Liver (tissue), 9 donors: Measurements from ENCODE around the gene COMMD4. TPM values are rescaled to one million over a fixed set of nuclear protein-coding genes. Genes with fewer than 3 reads are reported as not detected.

ENCODE experiments used
- DNase-seq: peaks from one replicate; pipeline ENCODE4 v3.0.0-alpha.2; 2017; ENCODE audit warnings: low spot score
- H3K27ac ChIP-seq, 2 donors: one replicate each; pipeline ENCODE4 v1.7.0; 2013; ENCODE audit warnings: inconsistent platforms in 2 of 2, low read length in 2 of 2, control low read depth in 1 of 2, low read depth in 1 of 2, mild to moderate bottlenecking in 1 of 2
- H3K27me3 ChIP-seq, 4 donors: one replicate each; pipeline versions ENCODE4 v1.6.1 to v1.7.0; 2013; ENCODE audit warnings: low read length in 3 of 4, inconsistent platforms in 1 of 4, mild to moderate bottlenecking in 1 of 4, moderate library complexity in 1 of 4; ENCODE audit not compliant: control insufficient read depth in 4 of 4, insufficient read depth in 4 of 4
- H3K36me3 ChIP-seq, 4 donors: one replicate each; pipeline versions ENCODE4 v1.6.1 to v1.7.0; 2013; ENCODE audit warnings: low read length in 3 of 4, mild to moderate bottlenecking in 3 of 4, low read depth in 1 of 4, moderate library complexity in 1 of 4; ENCODE audit not compliant: control insufficient read depth in 4 of 4, insufficient read depth in 3 of 4
- H3K4me1 ChIP-seq, 4 donors: one replicate each; pipeline versions ENCODE4 v1.6.1 to v1.7.0; 2013; ENCODE audit warnings: low read length in 3 of 4, mild to moderate bottlenecking in 3 of 4, moderate library complexity in 1 of 4; ENCODE audit not compliant: control insufficient read depth in 4 of 4, insufficient read depth in 4 of 4
- H3K4me3 ChIP-seq, 3 donors: one replicate each; pipeline versions ENCODE4 v1.6.1 to v1.7.0; 2013; ENCODE audit warnings: low read length in 3 of 3, control low read depth in 1 of 3, low read depth in 1 of 3, mild to moderate bottlenecking in 1 of 3
- H3K9ac ChIP-seq, 2 donors: one replicate each; pipeline ENCODE4 v1.7.0; 2013; ENCODE audit warnings: low read length in 2 of 2, mild to moderate bottlenecking in 2 of 2, moderate library complexity in 2 of 2, control low read depth in 1 of 2, low read depth in 1 of 2
- H3K9me3 ChIP-seq, 4 donors: one replicate each; pipeline versions ENCODE4 v1.6.1 to v1.7.0; 2013; ENCODE audit warnings: low read length in 3 of 4; ENCODE audit not compliant: control insufficient read depth in 4 of 4
- EGR1 ChIP-seq, 2 donors: IDR thresholded peaks; 2 replicates each; pipeline ENCODE4 v1.6.1; 2016 to 2018; ENCODE audit warnings: antibody characterized with exemption in 2 of 2, low read depth in 2 of 2
- FOXA1 ChIP-seq: IDR thresholded peaks from 2 replicates; pipeline ENCODE4 v1.6.1; 2016; ENCODE audit warnings: antibody characterized with exemption
- FOXA2 ChIP-seq: IDR thresholded peaks from 2 replicates; pipeline ENCODE4 v1.6.1; 2016; ENCODE audit warnings: antibody characterized with exemption
- GABPA ChIP-seq, 2 donors: IDR thresholded peaks in 1 of 2; conservative IDR thresholded peaks in 1 of 2; 2 replicates each; pipeline ENCODE4 v1.6.1; 2016; ENCODE audit warnings: antibody characterized with exemption in 2 of 2, mild to moderate bottlenecking in 1 of 2, moderate library complexity in 1 of 2
- HNF4A ChIP-seq, 2 donors: conservative IDR thresholded peaks; 2 replicates each; pipeline ENCODE4 v1.6.1; 2016; ENCODE audit warnings: antibody characterized with exemption in 2 of 2, mild to moderate bottlenecking in 2 of 2
- HNF4G ChIP-seq: IDR thresholded peaks from 2 replicates; pipeline ENCODE4 v1.6.1; 2016; ENCODE audit warnings: antibody characterized with exemption
- JUND ChIP-seq, 2 donors: IDR thresholded peaks; 2 replicates each; pipeline ENCODE4 v1.6.1; 2016; ENCODE audit warnings: antibody characterized with exemption in 2 of 2
- NR2F2 ChIP-seq: IDR thresholded peaks from 2 replicates; pipeline ENCODE4 v1.6.1; 2016; ENCODE audit warnings: antibody characterized with exemption
- RAD21 ChIP-seq, 2 donors: IDR thresholded peaks; 2 replicates each; pipeline ENCODE4 v1.6.1; 2016; ENCODE audit warnings: antibody characterized with exemption in 2 of 2, mild to moderate bottlenecking in 2 of 2
- RXRA ChIP-seq, 2 donors: IDR thresholded peaks; 2 replicates each; pipeline ENCODE4 v1.6.1; 2017 to 2018; ENCODE audit warnings: antibody characterized with exemption in 2 of 2, mild to moderate bottlenecking in 1 of 2
- SP1 ChIP-seq: IDR thresholded peaks from 2 replicates; pipeline ENCODE4 v1.6.1; 2018; ENCODE audit warnings: antibody characterized with exemption, mild to moderate bottlenecking
- TAF1 ChIP-seq: conservative IDR thresholded peaks from 2 replicates; pipeline ENCODE4 v1.6.1; 2016; ENCODE audit warnings: antibody characterized with exemption, mild to moderate bottlenecking
- YY1 ChIP-seq: IDR thresholded peaks from 2 replicates; pipeline ENCODE4 v1.6.1; 2016; ENCODE audit warnings: antibody characterized with exemption, mild to moderate bottlenecking
- WGBS: extraction: QIAGEN DNeasy Blood & Tissue Kit; methylation state at CpG from one replicate; pipeline ENCODE4 v1.1.7; 2013; 5-methylcytosine and 5-hydroxymethylcytosine counted together
- polyA plus RNA-seq, 2 donors: library from polyadenylated mRNA; stranded (reverse) in 1 of 2; unstranded in 1 of 2; fragments of 200-250 nt in 1 of 2; fragments of >200 nt in 1 of 2; fragmentation: Nextera tagmentation in 1 of 2; extraction: Ambion mirVana in 1 of 2; gene quantifications; one replicate each; pipeline versions ENCODE4 v1.2.1 to v1.2.3, GENCODE V29; 2013 to 2015
- total RNA-seq, 2 donors: library from RNA; depleted of rRNA; stranded (reverse); fragments of >200 nt; gene quantifications; one replicate each; pipeline ENCODE4 v1.2.3, GENCODE V29; 2014
- TF ChIP-seq, protein P1 (sequence below): IDR thresholded peaks from 2 replicates; pipeline ENCODE4 v1.6.1; 2016; ENCODE audit warnings: antibody characterized with exemption
- TF ChIP-seq, protein P2 (sequence below): IDR thresholded peaks from 2 replicates; pipeline ENCODE4 v1.6.1; 2016; ENCODE audit warnings: antibody characterized with exemption
- TF ChIP-seq, protein P3 (sequence below): IDR thresholded peaks from 2 replicates; pipeline ENCODE4 v1.6.1; 2016; ENCODE audit warnings: antibody characterized with exemption
- TF ChIP-seq, protein P4 (sequence below): fragments of 150-350 bp; IDR thresholded peaks from 2 replicates; pipeline ENCODE4 v1.5.1; 2017; ENCODE audit warnings: improper control_type of control experiment, low read depth, low read length; ENCODE audit not compliant: missing input control
- TF ChIP-seq, protein P5 (sequence below): IDR thresholded peaks from 2 replicates; pipeline ENCODE4 v1.6.1; 2016; ENCODE audit warnings: antibody characterized with exemption, mild to moderate bottlenecking
- donor health status: healthy.
- donor health status: healthy.
- donor health status: healthy.
- donor health status: healthy.
- donor health status: healthy.

The COMMD4 gene
- total and polyA plus RNA-seq, 4 donors = 21.2 to 56.0 (median 37.3) TPM

DNA sequence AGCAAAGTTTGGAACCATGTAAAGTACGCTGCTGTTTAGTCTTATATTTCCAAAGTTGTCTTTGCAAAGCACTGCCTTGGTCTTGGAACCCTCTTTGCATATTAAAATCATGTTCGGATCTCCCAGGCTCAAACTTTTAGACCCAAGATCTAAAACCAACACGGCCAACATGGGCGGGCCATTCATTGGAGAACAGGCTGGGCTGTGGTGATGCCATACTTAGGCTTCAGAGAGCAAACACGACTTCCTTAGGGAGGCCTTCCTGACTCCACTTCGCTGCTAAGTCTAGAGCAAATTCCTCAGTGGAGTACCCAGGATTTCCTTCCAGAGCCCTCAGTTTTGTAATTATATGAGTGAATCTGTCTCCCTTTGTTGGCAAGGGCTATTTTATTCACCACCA is 29.0 kb downstream of the COMMD4 start:
- H3K4me3 ChIP-seq = no peak overlapping the region
- no peak overlapping the region for H3K27ac ChIP-seq
- no peak overlapping the region for H3K9ac ChIP-seq
- H3K4me1 ChIP-seq = peaks cover 0 to 18% (median 16%) of the 10 kb centered on the region in 4 donors
- 94% methylated on average over 6 of the region's 6 CpGs for WGBS
- H3K27me3 ChIP-seq = no peaks in the 10 kb centered on the region
- H3K9me3 ChIP-seq = no peaks in the 10 kb centered on the region
- peaks cover 15 to 62% (median 29%) of the 10 kb centered on the region in 4 donors for H3K36me3 ChIP-seq
- TF ChIP-seq, protein P1, sequence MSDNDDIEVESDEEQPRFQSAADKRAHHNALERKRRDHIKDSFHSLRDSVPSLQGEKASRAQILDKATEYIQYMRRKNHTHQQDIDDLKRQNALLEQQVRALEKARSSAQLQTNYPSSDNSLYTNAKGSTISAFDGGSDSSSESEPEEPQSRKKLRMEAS = no peak
- no peak for TF ChIP-seq GABPA (IDR thresholded peaks at IDR 0.05 in 1 of 2, conservative IDR thresholded peaks at IDR 0.05 in 1 of 2)
- no peak for TF ChIP-seq JUND (IDR thresholded peaks at IDR 0.05)
- TF ChIP-seq FOXA2 = no peak
- TF ChIP-seq, protein P2, sequence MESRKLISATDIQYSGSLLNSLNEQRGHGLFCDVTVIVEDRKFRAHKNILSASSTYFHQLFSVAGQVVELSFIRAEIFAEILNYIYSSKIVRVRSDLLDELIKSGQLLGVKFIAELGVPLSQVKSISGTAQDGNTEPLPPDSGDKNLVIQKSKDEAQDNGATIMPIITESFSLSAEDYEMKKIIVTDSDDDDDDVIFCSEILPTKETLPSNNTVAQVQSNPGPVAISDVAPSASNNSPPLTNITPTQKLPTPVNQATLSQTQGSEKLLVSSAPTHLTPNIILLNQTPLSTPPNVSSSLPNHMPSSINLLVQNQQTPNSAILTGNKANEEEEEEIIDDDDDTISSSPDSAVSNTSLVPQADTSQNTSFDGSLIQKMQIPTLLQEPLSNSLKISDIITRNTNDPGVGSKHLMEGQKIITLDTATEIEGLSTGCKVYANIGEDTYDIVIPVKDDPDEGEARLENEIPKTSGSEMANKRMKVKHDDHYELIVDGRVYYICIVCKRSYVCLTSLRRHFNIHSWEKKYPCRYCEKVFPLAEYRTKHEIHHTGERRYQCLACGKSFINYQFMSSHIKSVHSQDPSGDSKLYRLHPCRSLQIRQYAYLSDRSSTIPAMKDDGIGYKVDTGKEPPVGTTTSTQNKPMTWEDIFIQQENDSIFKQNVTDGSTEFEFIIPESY = no peak
- TF ChIP-seq NR2F2 = no peak
- TF ChIP-seq, protein P3, sequence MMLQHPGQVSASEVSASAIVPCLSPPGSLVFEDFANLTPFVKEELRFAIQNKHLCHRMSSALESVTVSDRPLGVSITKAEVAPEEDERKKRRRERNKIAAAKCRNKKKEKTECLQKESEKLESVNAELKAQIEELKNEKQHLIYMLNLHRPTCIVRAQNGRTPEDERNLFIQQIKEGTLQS = no peak
- no peak for TF ChIP-seq YY1
- TF ChIP-seq HNF4A (conservative IDR thresholded peaks at IDR 0.05) = no peak
- no peak for TF ChIP-seq SP1
- TF ChIP-seq EGR1 (IDR thresholded peaks at IDR 0.05; ENCODE audit: low read depth in 2 of 2) = no peak
- TF ChIP-seq TAF1 = no peak
- no peak for TF ChIP-seq RXRA (IDR thresholded peaks at IDR 0.05)
- TF ChIP-seq, protein P4, sequence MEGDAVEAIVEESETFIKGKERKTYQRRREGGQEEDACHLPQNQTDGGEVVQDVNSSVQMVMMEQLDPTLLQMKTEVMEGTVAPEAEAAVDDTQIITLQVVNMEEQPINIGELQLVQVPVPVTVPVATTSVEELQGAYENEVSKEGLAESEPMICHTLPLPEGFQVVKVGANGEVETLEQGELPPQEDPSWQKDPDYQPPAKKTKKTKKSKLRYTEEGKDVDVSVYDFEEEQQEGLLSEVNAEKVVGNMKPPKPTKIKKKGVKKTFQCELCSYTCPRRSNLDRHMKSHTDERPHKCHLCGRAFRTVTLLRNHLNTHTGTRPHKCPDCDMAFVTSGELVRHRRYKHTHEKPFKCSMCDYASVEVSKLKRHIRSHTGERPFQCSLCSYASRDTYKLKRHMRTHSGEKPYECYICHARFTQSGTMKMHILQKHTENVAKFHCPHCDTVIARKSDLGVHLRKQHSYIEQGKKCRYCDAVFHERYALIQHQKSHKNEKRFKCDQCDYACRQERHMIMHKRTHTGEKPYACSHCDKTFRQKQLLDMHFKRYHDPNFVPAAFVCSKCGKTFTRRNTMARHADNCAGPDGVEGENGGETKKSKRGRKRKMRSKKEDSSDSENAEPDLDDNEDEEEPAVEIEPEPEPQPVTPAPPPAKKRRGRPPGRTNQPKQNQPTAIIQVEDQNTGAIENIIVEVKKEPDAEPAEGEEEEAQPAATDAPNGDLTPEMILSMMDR = no peak
- TF ChIP-seq FOXA1 = no peak
- TF ChIP-seq, protein P5, sequence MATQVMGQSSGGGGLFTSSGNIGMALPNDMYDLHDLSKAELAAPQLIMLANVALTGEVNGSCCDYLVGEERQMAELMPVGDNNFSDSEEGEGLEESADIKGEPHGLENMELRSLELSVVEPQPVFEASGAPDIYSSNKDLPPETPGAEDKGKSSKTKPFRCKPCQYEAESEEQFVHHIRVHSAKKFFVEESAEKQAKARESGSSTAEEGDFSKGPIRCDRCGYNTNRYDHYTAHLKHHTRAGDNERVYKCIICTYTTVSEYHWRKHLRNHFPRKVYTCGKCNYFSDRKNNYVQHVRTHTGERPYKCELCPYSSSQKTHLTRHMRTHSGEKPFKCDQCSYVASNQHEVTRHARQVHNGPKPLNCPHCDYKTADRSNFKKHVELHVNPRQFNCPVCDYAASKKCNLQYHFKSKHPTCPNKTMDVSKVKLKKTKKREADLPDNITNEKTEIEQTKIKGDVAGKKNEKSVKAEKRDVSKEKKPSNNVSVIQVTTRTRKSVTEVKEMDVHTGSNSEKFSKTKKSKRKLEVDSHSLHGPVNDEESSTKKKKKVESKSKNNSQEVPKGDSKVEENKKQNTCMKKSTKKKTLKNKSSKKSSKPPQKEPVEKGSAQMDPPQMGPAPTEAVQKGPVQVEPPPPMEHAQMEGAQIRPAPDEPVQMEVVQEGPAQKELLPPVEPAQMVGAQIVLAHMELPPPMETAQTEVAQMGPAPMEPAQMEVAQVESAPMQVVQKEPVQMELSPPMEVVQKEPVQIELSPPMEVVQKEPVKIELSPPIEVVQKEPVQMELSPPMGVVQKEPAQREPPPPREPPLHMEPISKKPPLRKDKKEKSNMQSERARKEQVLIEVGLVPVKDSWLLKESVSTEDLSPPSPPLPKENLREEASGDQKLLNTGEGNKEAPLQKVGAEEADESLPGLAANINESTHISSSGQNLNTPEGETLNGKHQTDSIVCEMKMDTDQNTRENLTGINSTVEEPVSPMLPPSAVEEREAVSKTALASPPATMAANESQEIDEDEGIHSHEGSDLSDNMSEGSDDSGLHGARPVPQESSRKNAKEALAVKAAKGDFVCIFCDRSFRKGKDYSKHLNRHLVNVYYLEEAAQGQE = no peak
- TF ChIP-seq HNF4G = no peak
- DNase-seq = no peak

DNA sequence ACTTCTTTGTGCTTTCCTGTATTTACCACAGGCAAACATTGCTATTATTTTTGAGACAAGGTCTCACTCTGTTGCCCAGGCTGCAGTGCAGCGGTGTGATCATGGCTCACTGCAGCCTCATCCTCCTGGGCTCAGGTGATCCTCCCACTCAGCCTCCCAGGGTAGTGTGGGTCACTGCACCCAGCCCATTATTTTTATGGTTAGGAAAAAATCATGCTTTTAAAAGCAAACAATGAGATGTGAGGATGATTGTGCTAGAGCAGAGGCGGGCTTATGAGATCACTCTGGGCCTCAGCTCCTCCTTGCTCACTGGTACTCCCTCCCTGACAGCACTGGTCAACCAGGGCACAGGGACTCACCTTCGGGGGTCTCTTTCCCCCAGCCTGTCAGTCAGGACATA is 30.3 kb downstream of the COMMD4 start:
- peaks cover 11 to 51% (median 29%) of the 10 kb centered on the region in 4 donors for H3K36me3 ChIP-seq
- no peak for TF ChIP-seq HNF4G
- TF ChIP-seq EGR1 (IDR thresholded peaks at IDR 0.05; ENCODE audit: low read depth in 2 of 2) = no peak
- no peak for TF ChIP-seq FOXA2
- TF ChIP-seq RAD21 (IDR thresholded peaks at IDR 0.05) = no peak
- TF ChIP-seq, protein P5 = no peak
- no peak for TF ChIP-seq JUND (IDR thresholded peaks at IDR 0.05)
- TF ChIP-seq, protein P4 = no peak
- TF ChIP-seq, protein P1 = no peak
- no peak for TF ChIP-seq GABPA (IDR thresholded peaks at IDR 0.05 in 1 of 2, conservative IDR thresholded peaks at IDR 0.05 in 1 of 2)

More for the DNA sequence above, 30.3 kb downstream of the COMMD4 start:
- 95% methylated on average over 3 of the region's 3 CpGs for WGBS
- no peak overlapping the region for H3K27ac ChIP-seq
- H3K9me3 ChIP-seq = no peaks in the 10 kb centered on the region
- H3K4me3 ChIP-seq = no peak overlapping the region
- H3K9ac ChIP-seq = no peak overlapping the region
- DNase-seq = no peak
- peaks cover 0 to 22% (median 20%) of the 10 kb centered on the region in 4 donors for H3K4me1 ChIP-seq
- H3K27me3 ChIP-seq = no peaks in the 10 kb centered on the region
